HCT116 (cell line): Measurements from ENCODE around the gene RECK.

Experiments
- CEBPB ChIP-seq: IDR thresholded peaks from 2 replicates; pipeline ENCODE4 v1.6.1; 2012; ENCODE audit warnings: low read depth
- CTCF ChIP-seq, 3 experiments: fragments of 200-600 bp in 1 of 3; sonication (generic) in 1 of 3; IDR thresholded peaks in 2 of 3; conservative IDR thresholded peaks in 1 of 3; 2 replicates each; pipeline ENCODE4 v1.5.1; 2012 to 2017; ENCODE audit warnings: low read depth in 2 of 3, low read length in 2 of 3, antibody characterized with exemption in 1 of 3, borderline replicate concordance in 1 of 3, control low read depth in 1 of 3, mild to moderate bottlenecking in 1 of 3, mixed read lengths in 1 of 3, mixed run types in 1 of 3, moderate library complexity in 1 of 3; ENCODE audit not compliant: insufficient read depth in 1 of 3
- EZH2phosphoT487 ChIP-seq: fragments of 200-600 bp; IDR thresholded peaks from 2 replicates; pipeline ENCODE4 v1.6.1; 2018; ENCODE audit warnings: antibody characterized with exemption, borderline replicate concordance
- JUND ChIP-seq: IDR thresholded peaks from 2 replicates; pipeline ENCODE4 v1.6.1; 2012
- MAX ChIP-seq: IDR thresholded peaks from 2 replicates; pipeline ENCODE4 v1.6.1; 2012
- POLR2A ChIP-seq: IDR thresholded peaks from 2 replicates; pipeline ENCODE4 v1.7.0; 2011; ENCODE audit warnings: borderline replicate concordance; ENCODE audit not compliant: insufficient read depth, insufficient read length; ENCODE audit errors: extremely low read depth
- POLR2AphosphoS5 ChIP-seq: IDR thresholded peaks from 2 replicates; pipeline ENCODE4 v1.6.1; 2011; ENCODE audit warnings: mild to moderate bottlenecking, low read depth, low read length, moderate library complexity
- RAD21 ChIP-seq: IDR thresholded peaks from 2 replicates; pipeline ENCODE4 v1.6.1; 2012; ENCODE audit warnings: low read depth, mild to moderate bottlenecking
- SP1 ChIP-seq: IDR thresholded peaks from 2 replicates; pipeline ENCODE4 v1.6.1; 2012; ENCODE audit warnings: low read depth
- SRF ChIP-seq: IDR thresholded peaks from 2 replicates; pipeline ENCODE4 v1.6.1; 2012; ENCODE audit warnings: low read depth
- YY1 ChIP-seq: IDR thresholded peaks from 2 replicates; pipeline ENCODE4 v1.6.1; 2011; ENCODE audit warnings: low read length, low read depth, moderate library complexity, mild to moderate bottlenecking; ENCODE audit not compliant: insufficient replicate concordance; ENCODE audit errors: extremely low read depth
- ZFX ChIP-seq: fragments of 450-650 bp; IDR thresholded peaks from 2 replicates; pipeline ENCODE4 v1.6.1; 2017
- ZNF274 ChIP-seq: fragments of 200-500 bp; sonication (Bioruptor generic); IDR thresholded peaks from 2 replicates; pipeline ENCODE4 v1.6.1; 2014; ENCODE audit warnings: mild to moderate bottlenecking, low read depth, low read length, inconsistent platforms

- no peak for TF ChIP-seq CTCF (IDR thresholded peaks at IDR 0.05 in 2 of 3, conservative IDR thresholded peaks at IDR 0.05 in 1 of 3; ENCODE audit: borderline replicate concordance in 1 of 3, insufficient read depth in 1 of 3, low read depth in 2 of 3, low read length in 2 of 3)
- no peak for TF ChIP-seq ZFX
- TF ChIP-seq POLR2AphosphoS5: no peak
- TF ChIP-seq POLR2A: no peak
- TF ChIP-seq SP1: no peak
- TF ChIP-seq JUND: no peak
- TF ChIP-seq SRF: no peak
- no peak for TF ChIP-seq YY1
- TF ChIP-seq RAD21: no peak
- no peak for TF ChIP-seq ZNF274
- no peak for TF ChIP-seq EZH2phosphoT487
- TF ChIP-seq MAX: no peak
- TF ChIP-seq CEBPB: no peak
Observed at GRCh38 chr9:36143245-36143641, 106.5 kb downstream of the RECK start.
